Measurements from ENCODE around the gene PC. TPM values are rescaled to one million over a fixed set of nuclear protein-coding genes. Genes with fewer than 3 reads are reported as not detected.

PC gene
- total RNA-seq, 1 experiment from 2014 or later: 24.5 TPM

DNA sequence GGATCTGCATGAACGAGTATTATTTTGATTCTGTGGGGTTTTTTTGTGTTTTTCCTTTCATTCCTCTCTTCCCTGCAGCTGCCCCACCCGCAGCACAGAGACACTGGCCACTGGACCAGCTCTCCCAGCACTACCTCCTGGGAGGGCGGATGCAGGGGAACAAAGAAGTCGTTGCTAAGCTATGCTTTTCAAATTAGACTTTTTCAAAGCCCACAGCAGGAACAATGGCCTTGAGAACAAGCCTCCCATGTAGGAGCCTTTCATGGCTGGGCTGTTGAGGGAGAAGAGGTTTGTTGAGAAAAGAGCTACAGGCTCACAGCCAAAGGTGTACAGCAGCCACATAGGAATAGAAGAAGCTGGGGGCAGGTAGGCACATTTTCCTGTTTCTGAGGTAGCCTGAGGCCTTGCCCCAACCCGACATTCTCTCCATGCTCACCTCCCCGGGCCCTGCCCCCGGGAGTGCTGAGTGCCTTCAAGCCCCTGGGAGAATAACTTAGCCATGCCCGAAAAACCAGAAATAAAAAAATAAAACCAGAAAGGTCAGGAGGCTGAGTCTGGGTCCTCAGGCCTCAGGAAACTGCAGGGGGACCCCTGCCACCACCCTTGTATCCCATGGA lies 44.2 kb upstream of the PC start:
- ChIA-PET POLR2A (ENCODE audit: unreplicated experiment) (no interaction called here), CTCF (no interaction called here)
- Histone ChIP-seq H3K27ac (ENCODE audit: low read length) (no peak overlapping the region), H3K4me1 (ENCODE audit: insufficient read depth, low read length) (no peaks in the 10 kb centered on the region), H3K36me3 (ENCODE audit: low read depth, low read length) (no peaks in the 10 kb centered on the region), H2AFZ (ENCODE audit: low read length) (no peak overlapping the region), H3F3A (ENCODE audit: low read length, unreplicated experiment) (no peaks in the 10 kb centered on the region), H3K79me2 (ENCODE audit: low read length) (no peaks in the 10 kb centered on the region), H3K9ac (ENCODE audit: low read length) (no peak overlapping the region), H3K4me3 (ENCODE audit: low read length) (no peak overlapping the region), H3K27me3 (ENCODE audit: low read length) (no peaks in the 10 kb centered on the region), H3K4me2 (ENCODE audit: low read length) (no peak overlapping the region), H4K20me1 (ENCODE audit: low read length) (no peaks in the 10 kb centered on the region), H3K9me2 (replicated peaks; ENCODE audit: low read length) (no peaks in the 10 kb centered on the region), H3K9me3 (ENCODE audit: low read length) (no peaks in the 10 kb centered on the region)
- no peak for DNase-seq
- no peak for TF ChIP-seq EZH2 (IDR thresholded peaks at IDR 0.05; ENCODE audit: low read length, unreplicated experiment)
- TF ChIP-seq, protein P1, sequence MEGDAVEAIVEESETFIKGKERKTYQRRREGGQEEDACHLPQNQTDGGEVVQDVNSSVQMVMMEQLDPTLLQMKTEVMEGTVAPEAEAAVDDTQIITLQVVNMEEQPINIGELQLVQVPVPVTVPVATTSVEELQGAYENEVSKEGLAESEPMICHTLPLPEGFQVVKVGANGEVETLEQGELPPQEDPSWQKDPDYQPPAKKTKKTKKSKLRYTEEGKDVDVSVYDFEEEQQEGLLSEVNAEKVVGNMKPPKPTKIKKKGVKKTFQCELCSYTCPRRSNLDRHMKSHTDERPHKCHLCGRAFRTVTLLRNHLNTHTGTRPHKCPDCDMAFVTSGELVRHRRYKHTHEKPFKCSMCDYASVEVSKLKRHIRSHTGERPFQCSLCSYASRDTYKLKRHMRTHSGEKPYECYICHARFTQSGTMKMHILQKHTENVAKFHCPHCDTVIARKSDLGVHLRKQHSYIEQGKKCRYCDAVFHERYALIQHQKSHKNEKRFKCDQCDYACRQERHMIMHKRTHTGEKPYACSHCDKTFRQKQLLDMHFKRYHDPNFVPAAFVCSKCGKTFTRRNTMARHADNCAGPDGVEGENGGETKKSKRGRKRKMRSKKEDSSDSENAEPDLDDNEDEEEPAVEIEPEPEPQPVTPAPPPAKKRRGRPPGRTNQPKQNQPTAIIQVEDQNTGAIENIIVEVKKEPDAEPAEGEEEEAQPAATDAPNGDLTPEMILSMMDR (conservative IDR thresholded peaks at IDR 0.05; ENCODE audit: low read depth, low read length): no peak
- no peak for TF ChIP-seq EZH2phosphoT487 (IDR thresholded peaks at IDR 0.05; ENCODE audit: borderline replicate concordance, low read length)
- intact Hi-C loops (cut with micrococcal nuclease): no loop called here
- BruUV-seq (replicated peaks): no TSS peak
- no peak for ATAC-seq

DNA sequence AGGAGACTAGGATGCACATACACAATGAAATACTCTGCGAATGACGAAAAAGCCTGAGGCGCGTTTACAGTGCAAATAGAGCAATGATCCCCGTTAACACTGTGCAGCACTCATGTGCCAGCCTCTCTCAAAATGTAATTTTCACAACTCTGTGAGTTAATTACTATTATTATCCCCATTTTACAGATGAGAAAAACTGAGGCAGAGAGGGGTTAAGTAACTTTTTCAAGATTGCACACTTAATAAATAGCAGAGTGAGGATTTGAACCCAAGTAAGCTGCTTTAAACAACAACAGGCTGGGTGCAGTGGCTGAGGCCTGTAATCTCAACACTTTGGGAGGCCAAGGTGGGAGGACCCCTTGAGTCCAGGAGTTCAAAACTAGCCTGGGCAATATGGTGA lies 43.1 kb upstream of the PC start:
- POLR2A ChIA-PET (ENCODE audit: unreplicated experiment): no interaction called here
- H3F3A ChIP-seq (ENCODE audit: low read length, unreplicated experiment): no peaks in the 10 kb centered on the region
- H3K4me1 ChIP-seq (ENCODE audit: insufficient read depth, low read length): no peaks in the 10 kb centered on the region
- BruUV-seq (replicated peaks): no TSS peak
- intact Hi-C loops (cut with micrococcal nuclease): no loop called here
- TF ChIP-seq EZH2phosphoT487 (IDR thresholded peaks at IDR 0.05; ENCODE audit: borderline replicate concordance, low read length): no peak
- TF ChIP-seq, protein P1 (conservative IDR thresholded peaks at IDR 0.05; ENCODE audit: low read depth, low read length): no peak
- no peak for TF ChIP-seq EZH2 (IDR thresholded peaks at IDR 0.05; ENCODE audit: low read length, unreplicated experiment)
- H3K27me3 ChIP-seq (ENCODE audit: low read length): no peaks in the 10 kb centered on the region
- no peaks in the 10 kb centered on the region for H3K36me3 ChIP-seq (ENCODE audit: low read depth, low read length)
- no peak overlapping the region for H3K27ac ChIP-seq (ENCODE audit: low read length)
- H3K4me2 ChIP-seq (ENCODE audit: low read length): no peak overlapping the region
- no peaks in the 10 kb centered on the region for H3K79me2 ChIP-seq (ENCODE audit: low read length)
- H3K4me3 ChIP-seq (ENCODE audit: low read length): no peak overlapping the region
- CTCF ChIA-PET: no interaction called here
- DNase-seq (no peak), ATAC-seq (no peak)
- no peaks in the 10 kb centered on the region for H3K9me2 ChIP-seq (replicated peaks; ENCODE audit: low read length)
- no peak overlapping the region for H2AFZ ChIP-seq (ENCODE audit: low read length)
- no peaks in the 10 kb centered on the region for H3K9me3 ChIP-seq (ENCODE audit: low read length)
- H4K20me1 ChIP-seq (ENCODE audit: low read length): no peaks in the 10 kb centered on the region
- H3K9ac ChIP-seq (ENCODE audit: low read length): no peak overlapping the region

DNA sequence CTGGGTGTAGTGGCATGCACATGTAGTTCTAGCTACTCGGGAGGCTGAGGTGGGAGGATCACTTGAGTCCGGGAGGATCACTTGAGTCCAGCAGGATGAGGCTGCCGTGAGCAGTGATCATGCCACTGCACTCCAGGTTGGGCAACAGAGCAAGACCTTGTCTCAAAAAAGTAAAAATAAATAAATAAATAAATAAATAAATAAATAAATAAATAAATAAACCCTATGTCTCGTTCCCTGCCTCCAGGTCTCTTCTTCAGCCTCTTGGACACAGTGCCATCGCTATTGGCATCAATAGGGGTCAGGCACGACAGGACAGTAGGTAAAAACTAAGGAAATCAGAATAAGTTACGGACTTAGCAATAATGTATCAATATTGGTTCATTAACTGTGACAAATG lies 41.4 kb upstream of the PC start:
- ATAC-seq: no peak
- BruUV-seq (replicated peaks): no TSS peak

More for the DNA sequence above, 41.4 kb upstream of the PC start:
- ChIA-PET POLR2A (ENCODE audit: unreplicated experiment) (no interaction called here), CTCF (no interaction called here)
- H3K27ac ChIP-seq (ENCODE audit: low read length): no peak overlapping the region
- H3K9ac ChIP-seq (ENCODE audit: low read length): no peak overlapping the region
- H3K4me3 ChIP-seq (ENCODE audit: low read length): no peak overlapping the region
- H3K9me3 ChIP-seq (ENCODE audit: low read length): no peaks in the 10 kb centered on the region
- no peak overlapping the region for H2AFZ ChIP-seq (ENCODE audit: low read length)
- no peak overlapping the region for H3K4me2 ChIP-seq (ENCODE audit: low read length)
- TF ChIP-seq, protein P1 (conservative IDR thresholded peaks at IDR 0.05; ENCODE audit: low read depth, low read length): no peak
- no peak for TF ChIP-seq EZH2phosphoT487 (IDR thresholded peaks at IDR 0.05; ENCODE audit: borderline replicate concordance, low read length)
- no peak for TF ChIP-seq EZH2 (IDR thresholded peaks at IDR 0.05; ENCODE audit: low read length, unreplicated experiment)
- H3K79me2 ChIP-seq (ENCODE audit: low read length): no peaks in the 10 kb centered on the region
- intact Hi-C loops (cut with micrococcal nuclease): no loop called here
- no peaks in the 10 kb centered on the region for H3F3A ChIP-seq (ENCODE audit: low read length, unreplicated experiment)
- no peak for DNase-seq
- no peaks in the 10 kb centered on the region for H3K36me3 ChIP-seq (ENCODE audit: low read depth, low read length)
- no peaks in the 10 kb centered on the region for H4K20me1 ChIP-seq (ENCODE audit: low read length)
- no peaks in the 10 kb centered on the region for H3K27me3 ChIP-seq (ENCODE audit: low read length)
- H3K9me2 ChIP-seq (replicated peaks; ENCODE audit: low read length): no peaks in the 10 kb centered on the region
- H3K4me1 ChIP-seq (ENCODE audit: insufficient read depth, low read length): no peaks in the 10 kb centered on the region

Data from PC-3 (cell line).